Activated effector memory CD4-positive, alpha-beta T cell treated with Interleukin-2 at 50 U/mL for 16 hours (primary cell): ENCODE data around the gene UBTD2.

Experiments used
- DNase-seq: peaks from one replicate; pipeline ENCODE4 v3.0.0-alpha.2; 2020

UBTD2 gene

GRCh38 chr5:172166030-172166826, 117.3 kb downstream of the UBTD2 start:
- no peak for DNase-seq

- no peak for DNase-seq
Observed at GRCh38 chr5:172165465-172165864, 118.1 kb downstream of the UBTD2 start.

GRCh38 chr5:172164769-172165212, 118.8 kb downstream of the UBTD2 start:
- no peak for DNase-seq

GRCh38 chr5:172163346-172163745, 120.2 kb downstream of the UBTD2 start:
- DNase-seq = no peak

GRCh38 chr5:172162987-172163343, 120.6 kb downstream of the UBTD2 start:
- DNase-seq = no peak

- DNase-seq = no peak
Observed at GRCh38 chr5:172162323-172162986, 121.1 kb downstream of the UBTD2 start.

- DNase-seq = no peak
Observed at GRCh38 chr5:172160506-172160905, 123.1 kb downstream of the UBTD2 start.
